Urinary bladder (tissue), 2 donors: ENCODE data around the gene PUSL1. TPM values are rescaled to one million over a fixed set of nuclear protein-coding genes. Genes with fewer than 3 reads are reported as not detected.

Experiments
- polyA plus RNA-seq: library from polyadenylated mRNA; stranded (reverse); fragments of 200-250 nt; gene quantifications from one replicate; pipeline ENCODE4 v1.2.3, GENCODE V29; 2013
- small RNA-seq: library from RNA; depleted of rRNA; stranded (forward); fragments of <200 nt; gene quantifications from one replicate; pipeline ENCODE3, GENCODE V24; 2014
- total RNA-seq: library from RNA; depleted of rRNA; stranded (reverse); fragments of >200 nt; gene quantifications from one replicate; pipeline ENCODE4 v1.2.3, GENCODE V29; 2014
- donor health status: healthy.

Gene PUSL1
- total and polyA plus RNA-seq, 2 donors: 7.6 to 19.2 TPM

Small RNA genes lying within 50 kb of the gene (small RNA-seq; reads per million reads assigned to genes)
- gene MIR6726: not detected

Other genes starting within 250 kb of the PUSL1 start
- 2.7 TPM for gene RNF223, start 234.3 kb upstream of the PUSL1 start, total RNA-seq
- gene RNF223, start 234.3 kb upstream of the PUSL1 start, polyA plus RNA-seq: 0.73 TPM
- 7.1 TPM for gene C1orf159, start 192.5 kb upstream of the PUSL1 start, total RNA-seq
- 12.6 TPM for gene C1orf159, start 192.5 kb upstream of the PUSL1 start, polyA plus RNA-seq
- gene TTLL10, start 134.7 kb upstream of the PUSL1 start, total RNA-seq: not detected
- 0.08 TPM for gene TTLL10, start 134.7 kb upstream of the PUSL1 start, polyA plus RNA-seq
- gene TNFRSF18, start 102.0 kb upstream of the PUSL1 start, total RNA-seq: not detected
- 0.77 TPM for gene TNFRSF18, start 102.0 kb upstream of the PUSL1 start, polyA plus RNA-seq
- 0.48 TPM for gene TNFRSF4, start 94.4 kb upstream of the PUSL1 start, total RNA-seq
- 2.2 TPM for gene TNFRSF4, start 94.4 kb upstream of the PUSL1 start, polyA plus RNA-seq
- 36.7 TPM for gene SDF4, start 76.6 kb upstream of the PUSL1 start, total RNA-seq
- 176 TPM for gene SDF4, start 76.6 kb upstream of the PUSL1 start, polyA plus RNA-seq
- 8.8 TPM for gene B3GALT6, start 76.4 kb upstream of the PUSL1 start, total RNA-seq
- gene B3GALT6, start 76.4 kb upstream of the PUSL1 start, polyA plus RNA-seq: 15.2 TPM
- gene C1QTNF12, start 61.9 kb upstream of the PUSL1 start, total RNA-seq: 0.53 TPM
- 0.99 TPM for gene C1QTNF12, start 61.9 kb upstream of the PUSL1 start, polyA plus RNA-seq
- gene UBE2J2, start 34.7 kb upstream of the PUSL1 start, total RNA-seq: 36.3 TPM
- gene UBE2J2, start 34.7 kb upstream of the PUSL1 start, polyA plus RNA-seq: 47.0 TPM
- gene SCNN1D, start 28.2 kb upstream of the PUSL1 start, total RNA-seq: 2.0 TPM
- 2.5 TPM for gene SCNN1D, start 28.2 kb upstream of the PUSL1 start, polyA plus RNA-seq
- gene ACAP3, start 667 bp upstream of the PUSL1 start, total RNA-seq: 40.2 TPM
- 51.2 TPM for gene ACAP3, start 667 bp upstream of the PUSL1 start, polyA plus RNA-seq
- gene INTS11, start 16.1 kb downstream of the PUSL1 start, total RNA-seq: 45.9 TPM
- 134 TPM for gene INTS11, start 16.1 kb downstream of the PUSL1 start, polyA plus RNA-seq
- 6.1 TPM for gene CPTP, start 16.2 kb downstream of the PUSL1 start, total RNA-seq
- 17.1 TPM for gene CPTP, start 16.2 kb downstream of the PUSL1 start, polyA plus RNA-seq
- 0.48 TPM for gene TAS1R3, start 22.7 kb downstream of the PUSL1 start, total RNA-seq
- 0.11 TPM for gene TAS1R3, start 22.7 kb downstream of the PUSL1 start, polyA plus RNA-seq
- 26.4 TPM for gene DVL1, start 40.8 kb downstream of the PUSL1 start, total RNA-seq
- gene DVL1, start 40.8 kb downstream of the PUSL1 start, polyA plus RNA-seq: 69.0 TPM
- 62.7 TPM for gene MXRA8, start 50.0 kb downstream of the PUSL1 start, total RNA-seq
- gene MXRA8, start 50.0 kb downstream of the PUSL1 start, polyA plus RNA-seq: 159 TPM
- gene AURKAIP1, start 66.6 kb downstream of the PUSL1 start, total RNA-seq: 20.7 TPM
- gene AURKAIP1, start 66.6 kb downstream of the PUSL1 start, polyA plus RNA-seq: 158 TPM
- 226 TPM for gene CCNL2, start 90.7 kb downstream of the PUSL1 start, total RNA-seq
- 146 TPM for gene CCNL2, start 90.7 kb downstream of the PUSL1 start, polyA plus RNA-seq
- 55.1 TPM for gene MRPL20, start 98.7 kb downstream of the PUSL1 start, total RNA-seq
- gene MRPL20, start 98.7 kb downstream of the PUSL1 start, polyA plus RNA-seq: 183 TPM
- gene ANKRD65, start 112.7 kb downstream of the PUSL1 start, total RNA-seq: 5.8 TPM
- gene ANKRD65, start 112.7 kb downstream of the PUSL1 start, polyA plus RNA-seq: 17.7 TPM
- gene VWA1, start 127.1 kb downstream of the PUSL1 start, total RNA-seq: 15.2 TPM
- 214 TPM for gene VWA1, start 127.1 kb downstream of the PUSL1 start, polyA plus RNA-seq
- 0.26 TPM for gene ATAD3C, start 141.1 kb downstream of the PUSL1 start, total RNA-seq
- gene ATAD3C, start 141.1 kb downstream of the PUSL1 start, polyA plus RNA-seq: 3.3 TPM
- gene ATAD3B, start 163.2 kb downstream of the PUSL1 start, total RNA-seq: 11.3 TPM
- 14.3 TPM for gene ATAD3B, start 163.2 kb downstream of the PUSL1 start, polyA plus RNA-seq
- gene ATAD3A, start 203.6 kb downstream of the PUSL1 start, total RNA-seq: 7.1 TPM
- 18.8 TPM for gene ATAD3A, start 203.6 kb downstream of the PUSL1 start, polyA plus RNA-seq
- gene TMEM240, start 232.0 kb downstream of the PUSL1 start, total RNA-seq: 6.7 TPM
- gene TMEM240, start 232.0 kb downstream of the PUSL1 start, polyA plus RNA-seq: 31.0 TPM